Measurements from ENCODE around the gene DCTN3. TPM values are rescaled to one million over a fixed set of nuclear protein-coding genes. Genes with fewer than 3 reads are reported as not detected.

DCTN3 gene
- total and polyA plus RNA-seq, 10 of the 15 experiments (the other 5 are each of a cell fraction or from before 2014, with no cell fraction given) = 19.0 to 120 (median 71.8) TPM

- TF ChIP-seq BCLAF1 (IDR thresholded peaks at IDR 0.05) (peak; percentile 88), NBN (IDR thresholded peaks at IDR 0.05) (peak; percentile 39; the same call in 1 of the 2 replicates), ATF7 (IDR thresholded peaks at IDR 0.05; ENCODE audit: low read depth) (peak; percentile 98), IKZF1 (conservative IDR thresholded peaks at IDR 0.05) (peak; percentile 77), ATF3 (IDR thresholded peaks at IDR 0.05; ENCODE audit: borderline replicate concordance, extremely low read depth, low read depth, low read length) (no peak), ZBED1 (IDR thresholded peaks at IDR 0.05; ENCODE audit: borderline replicate concordance) (no peak), YY1 (IDR thresholded peaks at IDR 0.05; ENCODE audit: low read depth, low read length) (no peak), POLR2AphosphoS5 (IDR thresholded peaks at IDR 0.05; ENCODE audit: low read length) (peak; percentile 65; the same call in 1 of the 2 replicates), HDGF (IDR thresholded peaks at IDR 0.05) (no peak), E4F1 (IDR thresholded peaks at IDR 0.05; ENCODE audit: borderline replicate concordance, partially characterized antibody) (peak; percentile 50), IRF3 (IDR thresholded peaks at IDR 0.05) (no peak), POLR2A (IDR thresholded peaks at IDR 0.05; ENCODE audit: low read depth, low read length) (peak; percentile 96), ZNF687 (IDR thresholded peaks at IDR 0.05) (peak; percentile 56)
Observed at GRCh38 chr9:34637356-34638137, 17.3 kb upstream of the DCTN3 start, which contains the start of gene SIGMAR1 (continued).

Data from GM12878 (cell line).